ENCODE results near the gene CALN1. TPM values are rescaled to one million over a fixed set of nuclear protein-coding genes. Genes with fewer than 3 reads are reported as not detected.

Gene CALN1
- total RNA-seq, 1 experiment from 2014 or later: not detected

DNA sequence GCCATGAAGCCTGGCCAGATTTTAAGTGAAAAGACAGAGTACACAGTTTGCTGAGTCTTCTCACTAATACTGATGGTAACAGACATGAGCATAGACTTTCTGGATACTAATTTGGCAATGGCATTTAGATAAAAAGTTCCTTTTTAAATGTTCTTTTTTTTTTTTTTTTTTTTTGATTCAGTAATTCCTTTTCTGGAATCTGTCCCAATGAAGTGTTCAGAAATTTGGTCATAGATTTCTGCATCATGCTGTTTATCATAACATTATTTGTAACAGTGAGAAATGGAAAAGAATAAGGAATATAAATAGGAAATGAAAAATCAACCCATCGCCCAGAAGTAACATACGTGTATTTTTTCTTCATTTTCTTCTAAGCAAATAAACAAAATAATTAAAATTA, 354.9 kb downstream of the CALN1 start:
- no peak for DNase-seq (ENCODE audit: low read depth, low spot score)
- in situ Hi-C loops (cut with HindIII; ENCODE audit: low pct_unique_long_range_greater_than_20kb, low sequenced_read_pairs): no loop called here

DNA sequence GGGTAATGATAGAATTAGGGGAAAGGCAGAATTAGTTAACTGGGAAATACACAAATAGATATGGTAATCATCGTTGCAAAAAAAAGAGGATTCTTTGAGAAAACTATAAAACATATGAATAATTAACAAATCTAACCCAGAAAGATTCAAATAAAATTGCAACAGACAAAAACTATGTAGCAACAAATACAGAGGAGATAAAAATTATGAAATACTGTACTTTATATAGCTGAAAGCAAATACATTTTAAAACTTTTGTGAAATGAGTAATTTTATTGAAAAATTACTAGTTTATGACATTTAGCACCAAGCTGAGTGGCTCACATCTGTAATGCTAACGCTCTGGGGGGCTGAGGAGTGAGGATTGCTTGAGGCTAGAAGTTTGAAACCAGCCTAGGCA, 356.7 kb downstream of the CALN1 start:
- in situ Hi-C loops (cut with HindIII; ENCODE audit: low pct_unique_long_range_greater_than_20kb, low sequenced_read_pairs): no loop called here
- no peak for DNase-seq (ENCODE audit: low read depth, low spot score)

DNA sequence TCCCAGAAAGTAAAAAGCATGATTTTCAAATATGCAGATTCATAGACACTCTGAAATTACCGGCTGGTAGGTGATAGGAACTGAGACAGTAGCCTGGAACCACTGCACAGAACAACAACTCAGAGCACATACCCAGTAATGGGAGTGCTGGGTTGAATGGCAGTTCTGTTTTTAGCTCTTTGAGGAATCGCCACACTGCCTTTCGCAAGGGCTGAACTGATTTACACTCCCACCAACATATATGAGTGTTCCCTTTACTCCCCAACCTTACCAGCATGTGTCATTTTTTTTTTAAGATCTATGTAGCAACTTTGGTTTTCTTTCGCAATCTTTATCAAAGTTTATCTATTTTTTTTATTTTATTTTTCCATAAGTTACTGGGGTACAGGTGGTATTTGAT, 358.8 kb downstream of the CALN1 start:
- DNase-seq (ENCODE audit: low read depth, low spot score): no peak
- in situ Hi-C loops (cut with HindIII; ENCODE audit: low pct_unique_long_range_greater_than_20kb, low sequenced_read_pairs): no loop called here

- no peak for DNase-seq (ENCODE audit: low read depth, low spot score)
- in situ Hi-C loops (cut with HindIII; ENCODE audit: low pct_unique_long_range_greater_than_20kb, low sequenced_read_pairs): no loop called here
Measured at GRCh38 chr7:72048420-72048819, 363.7 kb downstream of the CALN1 start.

- in situ Hi-C loops (cut with HindIII; ENCODE audit: low pct_unique_long_range_greater_than_20kb, low sequenced_read_pairs): no loop called here
- DNase-seq (ENCODE audit: low read depth, low spot score): no peak
Measured at GRCh38 chr7:72042855-72043254, 369.3 kb downstream of the CALN1 start.

DNA sequence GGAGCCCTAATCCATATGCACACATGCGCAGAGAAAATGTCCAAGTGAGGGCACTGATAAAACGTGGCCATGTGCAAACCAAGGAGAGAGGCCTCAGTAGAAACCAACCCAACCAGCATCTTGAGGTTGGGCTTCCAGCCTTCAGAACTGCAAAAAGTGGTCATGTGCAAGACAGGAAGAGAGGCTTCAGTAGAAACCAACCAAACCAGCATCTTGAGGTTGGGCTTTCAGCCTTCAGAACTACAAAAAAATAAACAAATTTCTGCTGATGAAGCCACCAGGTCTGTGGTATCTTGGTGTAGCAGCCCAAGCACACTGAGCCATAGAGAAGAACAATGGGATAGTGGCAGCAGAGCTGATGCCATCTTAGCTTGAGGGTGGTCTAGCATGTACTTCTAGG, 371.5 kb downstream of the CALN1 start:
- in situ Hi-C loops (cut with HindIII; ENCODE audit: low pct_unique_long_range_greater_than_20kb, low sequenced_read_pairs): no loop called here
- DNase-seq (ENCODE audit: low read depth, low spot score): no peak

DNA sequence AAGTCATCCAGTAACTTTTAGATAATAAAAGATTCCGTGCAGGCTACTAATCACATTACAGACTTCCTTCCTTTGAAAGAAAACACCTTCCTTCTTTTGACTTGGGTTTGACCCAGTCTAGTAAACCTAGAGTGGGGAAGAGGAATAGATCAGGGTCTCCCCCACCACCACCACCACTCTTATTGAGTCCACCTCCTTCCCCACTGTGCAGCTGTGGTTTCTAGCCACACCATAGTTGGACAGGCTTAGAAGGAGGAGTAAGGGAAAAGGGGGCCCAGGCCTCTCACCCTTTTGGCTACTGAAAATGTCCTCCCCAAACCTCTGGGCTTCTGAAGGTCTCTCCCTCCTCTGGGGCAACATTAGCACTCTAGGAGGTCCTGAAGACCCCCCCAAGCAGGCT, 372.7 kb downstream of the CALN1 start:
- in situ Hi-C loops (cut with HindIII; ENCODE audit: low pct_unique_long_range_greater_than_20kb, low sequenced_read_pairs): no loop called here
- DNase-seq (ENCODE audit: low read depth, low spot score): no peak

GRCh38 chr7:72038022-72038732, 374.0 kb downstream of the CALN1 start:
- in situ Hi-C loops (cut with HindIII; ENCODE audit: low pct_unique_long_range_greater_than_20kb, low sequenced_read_pairs): no loop called here
- DNase-seq (ENCODE audit: low read depth, low spot score): no peak

DNA sequence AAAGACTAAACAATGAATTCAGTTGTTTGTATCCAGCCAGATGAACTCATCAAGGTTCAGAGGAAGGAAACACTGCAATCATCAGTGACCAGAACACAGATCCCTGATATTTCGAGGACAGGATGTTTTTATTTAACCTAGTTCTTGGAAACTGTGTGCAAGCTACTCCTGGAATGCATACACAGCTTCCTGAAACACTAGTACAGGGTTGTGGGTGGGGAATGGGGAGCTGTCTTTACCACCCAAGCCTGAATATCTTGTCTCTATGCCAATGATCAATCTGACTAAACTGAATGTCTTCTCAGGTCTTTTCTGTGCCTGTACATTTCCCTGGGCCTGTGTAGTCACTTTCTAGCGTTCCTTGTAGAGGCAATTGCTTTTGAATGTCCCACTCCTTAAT, 374.6 kb downstream of the CALN1 start:
- in situ Hi-C loops (cut with HindIII; ENCODE audit: low pct_unique_long_range_greater_than_20kb, low sequenced_read_pairs): no loop called here
- DNase-seq (ENCODE audit: low read depth, low spot score): no peak

GRCh38 chr7:72035266-72035665, 376.9 kb downstream of the CALN1 start:
- no peak for DNase-seq (ENCODE audit: low read depth, low spot score)
- in situ Hi-C loops (cut with HindIII; ENCODE audit: low pct_unique_long_range_greater_than_20kb, low sequenced_read_pairs): no loop called here

- in situ Hi-C loops (cut with HindIII; ENCODE audit: low pct_unique_long_range_greater_than_20kb, low sequenced_read_pairs): no loop called here
Measured at GRCh38 chr7:72032934-72033333, 379.2 kb downstream of the CALN1 start.

DNA sequence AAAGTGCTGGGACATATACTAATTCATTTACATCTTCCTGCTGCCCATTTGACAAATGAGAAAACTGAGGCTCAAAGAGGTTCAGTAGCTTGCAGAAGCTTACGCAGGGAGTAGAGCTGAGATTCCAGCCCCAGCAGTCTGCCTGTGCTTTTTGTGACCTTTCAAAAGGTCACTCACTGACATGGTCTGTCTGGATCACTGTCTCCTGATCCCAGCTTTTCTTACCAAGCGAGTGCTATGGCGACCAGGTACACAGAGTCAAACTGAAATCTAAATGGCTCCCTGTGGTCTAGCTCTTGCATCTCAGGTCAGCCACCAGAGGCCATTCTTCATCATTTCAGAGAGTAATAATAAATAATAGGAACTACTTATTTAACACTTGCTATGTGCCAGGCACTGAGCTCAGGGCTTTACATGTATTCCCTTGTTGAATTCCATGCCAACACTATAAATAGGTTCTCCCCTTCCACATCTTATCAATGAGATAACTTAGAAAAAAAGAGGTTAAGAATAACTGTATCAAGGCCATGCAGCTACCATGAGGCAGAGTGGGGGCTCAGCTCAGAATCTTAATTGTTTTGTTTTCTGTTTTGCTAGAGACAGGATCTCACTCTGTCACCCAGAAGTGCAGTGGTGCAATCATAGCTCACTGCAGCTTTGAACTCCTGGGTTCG, 381.0 kb downstream of the CALN1 start:
- no peak for DNase-seq (ENCODE audit: low read depth, low spot score)
- in situ Hi-C loops (cut with HindIII; ENCODE audit: low pct_unique_long_range_greater_than_20kb, low sequenced_read_pairs): no loop called here

More at GRCh38 chr7:72032934-72033333, 379.2 kb downstream of the CALN1 start:
- no peak for DNase-seq (ENCODE audit: low read depth, low spot score)

DNA sequence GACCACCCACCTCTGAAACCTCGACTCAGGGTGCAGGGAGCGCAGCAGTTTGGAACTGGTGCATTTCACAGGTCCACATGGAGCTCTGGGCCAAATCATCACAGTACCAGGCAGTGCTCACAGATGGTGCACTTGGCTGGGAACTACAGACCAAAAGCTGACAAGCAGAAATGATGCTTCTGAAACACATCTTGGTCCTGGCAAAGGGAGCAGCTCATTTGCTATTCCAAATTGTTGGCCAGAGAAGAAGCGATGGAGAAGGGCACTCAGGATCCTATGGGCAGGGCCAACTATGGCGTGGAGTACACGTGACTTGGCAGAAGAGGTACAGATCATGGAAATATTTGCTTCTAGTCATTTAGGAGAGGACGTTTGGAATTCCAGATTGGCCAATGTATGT, 383.9 kb downstream of the CALN1 start:
- in situ Hi-C loops (cut with HindIII; ENCODE audit: low pct_unique_long_range_greater_than_20kb, low sequenced_read_pairs): no loop called here
- DNase-seq (ENCODE audit: low read depth, low spot score): no peak

- in situ Hi-C loops (cut with HindIII; ENCODE audit: low pct_unique_long_range_greater_than_20kb, low sequenced_read_pairs): no loop called here
- no peak for DNase-seq (ENCODE audit: low read depth, low spot score)
Measured at GRCh38 chr7:72025381-72025960, 386.7 kb downstream of the CALN1 start.

DNA sequence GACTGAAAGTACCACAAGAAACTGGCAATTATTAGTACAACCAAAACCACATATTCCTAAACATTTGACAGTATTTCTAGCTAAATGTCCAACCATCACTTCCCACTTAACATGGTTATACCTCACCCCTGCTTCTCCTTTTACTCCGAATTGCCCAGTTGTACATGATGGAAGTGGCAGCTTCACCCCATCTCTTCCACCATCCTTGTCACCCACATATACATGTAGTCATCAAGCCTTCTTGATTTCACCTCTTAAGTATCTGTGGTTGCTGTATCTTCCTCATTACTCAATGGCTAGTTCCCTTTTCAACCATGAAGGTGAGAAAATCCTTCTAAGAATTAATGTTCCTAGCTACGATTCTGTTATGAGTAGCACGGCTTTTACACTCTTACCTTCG, 388.2 kb downstream of the CALN1 start:
- in situ Hi-C loops (cut with HindIII; ENCODE audit: low pct_unique_long_range_greater_than_20kb, low sequenced_read_pairs): no loop called here
- no peak for DNase-seq (ENCODE audit: low read depth, low spot score)

DNA sequence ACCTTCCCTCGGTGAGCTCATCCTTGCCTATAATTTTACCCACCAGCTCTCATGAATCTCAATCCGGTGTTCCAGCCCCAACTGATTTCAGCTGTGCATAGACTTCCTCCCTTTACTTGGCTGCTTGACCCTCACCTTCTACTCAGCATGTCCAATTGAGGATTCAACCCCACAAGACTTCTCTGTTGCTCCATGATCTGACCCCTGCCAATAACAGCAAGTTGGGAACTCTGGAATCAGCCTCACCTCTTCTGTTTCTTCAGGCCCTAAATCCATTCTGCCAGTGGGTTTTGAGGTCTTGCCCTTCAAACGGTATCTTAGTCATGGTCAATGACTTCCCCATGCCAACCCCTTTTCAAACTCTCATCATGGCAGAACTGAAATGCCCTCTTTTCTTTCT, 390.4 kb downstream of the CALN1 start:
- no peak for DNase-seq (ENCODE audit: low read depth, low spot score)
- in situ Hi-C loops (cut with HindIII; ENCODE audit: low pct_unique_long_range_greater_than_20kb, low sequenced_read_pairs): no loop called here

GRCh38 chr7:72020311-72020710, 391.8 kb downstream of the CALN1 start:
- DNase-seq (ENCODE audit: low read depth, low spot score): no peak
- in situ Hi-C loops (cut with HindIII; ENCODE audit: low pct_unique_long_range_greater_than_20kb, low sequenced_read_pairs): no loop called here

DNA sequence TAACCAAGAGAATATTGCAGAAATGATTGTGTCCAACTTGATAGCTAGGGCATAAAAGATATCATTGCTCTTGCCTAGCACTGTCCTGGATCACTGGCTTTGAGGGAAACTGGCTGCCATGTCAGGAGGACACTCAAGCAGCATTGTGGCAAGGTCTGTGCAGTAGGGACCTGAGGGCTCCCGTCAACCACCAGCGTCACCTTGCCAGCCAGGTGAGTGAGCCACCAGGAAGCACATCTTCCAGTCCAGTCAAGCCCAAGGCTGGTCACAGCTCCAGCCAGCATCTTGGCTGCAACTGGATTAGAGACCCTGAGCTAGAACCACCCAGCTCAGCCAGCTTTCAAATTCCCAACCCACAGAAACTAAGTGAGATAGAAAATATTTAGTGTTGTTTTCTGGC, 392.7 kb downstream of the CALN1 start:
- no peak for DNase-seq (ENCODE audit: low read depth, low spot score)
- in situ Hi-C loops (cut with HindIII; ENCODE audit: low pct_unique_long_range_greater_than_20kb, low sequenced_read_pairs): no loop called here

DNA sequence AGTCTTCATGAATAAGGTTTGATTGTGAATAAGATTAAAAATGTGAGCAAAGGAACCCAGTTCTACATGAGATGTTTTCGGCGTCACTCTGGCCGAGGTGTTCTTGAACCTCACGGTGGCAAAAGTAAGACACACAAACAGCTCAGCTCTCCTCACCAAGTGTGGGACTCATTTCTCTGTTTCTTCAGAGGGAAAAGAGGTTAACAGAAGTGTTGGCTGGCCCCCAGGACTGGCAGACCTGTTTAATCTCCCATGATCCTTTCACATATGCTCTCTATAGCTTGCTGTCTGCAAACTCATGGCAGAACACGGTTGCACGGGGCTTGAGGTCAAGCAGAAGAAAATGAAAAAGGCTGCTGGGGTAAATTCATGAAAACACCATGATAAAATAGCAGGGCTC, 394.4 kb downstream of the CALN1 start:
- no peak for DNase-seq (ENCODE audit: low read depth, low spot score)
- in situ Hi-C loops (cut with HindIII; ENCODE audit: low pct_unique_long_range_greater_than_20kb, low sequenced_read_pairs): no loop called here

Measured in SK-MEL-5 (cell line).